HFFc6 (cell line): ENCODE data around the gene PATL2. TPM values are rescaled to one million over a fixed set of nuclear protein-coding genes. Genes with fewer than 3 reads are reported as not detected.
A peak's percentile ranks its signal among the peaks of the same experiment; 100 is the strongest.
"Not testable (repeated sequence)": the region's sequence is repeated elsewhere in the genome, so short reads cannot be mapped to it uniquely, and the experiment has no call there.

Experiments
- DNase-seq: peaks from one replicate; pipeline ENCODE4 v3.0.0-alpha.2; 2018
- H3K27ac Mint-ChIP-seq: 2 replicates; pipeline ENCODE4 v1.8.0; 2020; ENCODE audit warnings: mild to moderate bottlenecking, mixed read lengths
- H3K27me3 Mint-ChIP-seq: 2 replicates; pipeline ENCODE4 v1.8.0; 2021; ENCODE audit warnings: mild to moderate bottlenecking, moderate library complexity, mixed read lengths; ENCODE audit not compliant: insufficient read depth
- H3K36me3 Mint-ChIP-seq: 2 replicates; pipeline ENCODE4 v1.8.0; 2021; ENCODE audit warnings: low read depth, mixed read lengths
- H3K4me1 Mint-ChIP-seq: 2 replicates; pipeline ENCODE4 v1.8.0; 2020; ENCODE audit warnings: low read depth, mixed read lengths
- H3K4me3 Mint-ChIP-seq: 2 replicates; pipeline ENCODE4 v1.8.0; 2020; ENCODE audit warnings: mild to moderate bottlenecking, moderate library complexity, mixed read lengths
- H3K9me3 Mint-ChIP-seq: 2 replicates; pipeline ENCODE4 v1.8.0; 2020; ENCODE audit warnings: mild to moderate bottlenecking, mixed read lengths
- CTCF ChIP-seq: fragments of 200-600 bp; sonication (generic); IDR thresholded peaks from 2 replicates; pipeline ENCODE4 v1.5.0; 2021; ENCODE audit warnings: antibody characterized with exemption, mild to moderate bottlenecking
- total RNA-seq, 6 experiments: library from RNA; stranded (reverse); fragmentation: NEBNext Ultra II Directional; extraction: Animal tissue kit (Norgen Biotek cat#: 25700); gene quantifications; 2 replicates in 1 of 6; 3 replicates in 5 of 6; pipeline ENCODE4 v1.2.3, GENCODE V29; 2021

PATL2 gene
- total RNA-seq, 6 experiments from 2014 or later, result 0.10 to 0.18 (median 0.10) TPM; not detected in 3

DNA sequence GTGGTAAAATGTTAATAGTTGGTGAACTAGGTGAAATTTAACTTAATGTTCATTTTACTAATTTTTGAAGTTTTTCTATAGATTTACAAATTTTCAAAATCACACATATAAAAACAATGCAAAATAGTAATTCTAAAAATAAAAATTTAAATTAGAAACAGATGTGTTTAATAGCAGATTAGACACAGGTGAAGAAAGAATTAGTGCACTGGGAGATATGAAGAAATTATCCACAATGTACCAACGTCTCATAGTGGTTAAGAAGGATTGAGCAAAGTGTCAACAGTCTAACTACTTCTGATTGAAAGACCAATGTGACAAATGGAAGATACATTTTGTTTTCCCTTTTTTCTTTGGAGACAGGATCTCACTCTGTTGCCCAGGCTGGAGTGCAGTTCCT lies 74.1 kb downstream of the PATL2 start:
- Mint-ChIP-seq H3K27ac (no peak overlapping the region), H3K4me1 (peaks cover 15% of the 10 kb centered on the region), H3K36me3 (peaks cover 18% of the 10 kb centered on the region), H3K9me3 (no peaks in the 10 kb centered on the region), H3K4me3 (no peak overlapping the region), H3K27me3 (no peaks in the 10 kb centered on the region)
- DNase-seq, result no peak
- TF ChIP-seq CTCF, result no peak

- Mint-ChIP-seq H3K4me3 (peak overlapping the region; percentile 54; the same call in 1 of the 2 replicates), H3K36me3 (peaks cover 13% of the 10 kb centered on the region), H3K27ac (peak overlapping the region; percentile 86), H3K4me1 (peaks cover 15% of the 10 kb centered on the region), H3K9me3 (no peaks in the 10 kb centered on the region), H3K27me3 (no peaks in the 10 kb centered on the region)
- peak; percentile 22 for DNase-seq
- TF ChIP-seq CTCF, result no peak
These were observed 77.5 kb downstream of the PATL2 start for GRCh38 chr15:44633603-44634002.

DNA sequence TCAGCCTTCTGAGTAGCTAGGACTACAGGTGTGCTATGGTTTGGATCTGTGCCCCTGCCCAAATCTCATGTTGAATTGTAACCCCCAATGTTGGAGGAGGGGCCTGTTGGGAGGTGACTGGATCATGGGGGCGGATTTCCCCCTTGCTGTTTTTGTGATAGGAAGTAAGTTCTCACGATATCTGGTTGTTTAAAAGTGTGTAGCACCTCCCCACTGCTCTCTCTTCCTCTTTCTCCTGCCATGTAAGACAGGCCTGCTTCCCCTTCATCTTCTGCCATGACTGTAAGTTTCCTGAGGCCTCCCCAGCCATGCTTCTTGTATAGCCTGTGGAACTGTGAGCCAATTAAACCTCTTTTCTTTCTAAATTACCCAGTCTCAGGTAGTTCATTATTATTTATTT lies 85.8 kb downstream of the PATL2 start:
- H3K9me3 Mint-ChIP-seq, DNase-seq, H3K4me1 Mint-ChIP-seq, H3K4me3 Mint-ChIP-seq, H3K27ac Mint-ChIP-seq, H3K27me3 Mint-ChIP-seq, H3K36me3 Mint-ChIP-seq: not testable (repeated sequence)

GRCh38 chr15:44623178-44623577 lies 87.9 kb downstream of the PATL2 start:
- H3K27me3 Mint-ChIP-seq, result no peaks in the 10 kb centered on the region; the same call in 1 of the 2 replicates
- H3K9me3 Mint-ChIP-seq, result no peaks in the 10 kb centered on the region
- TF ChIP-seq CTCF, result no peak
- H3K36me3 Mint-ChIP-seq, result no peaks in the 10 kb centered on the region; the same call in 1 of the 2 replicates
- H3K27ac Mint-ChIP-seq, result no peak overlapping the region
- DNase-seq, result no peak
- H3K4me3 Mint-ChIP-seq, result no peak overlapping the region
- H3K4me1 Mint-ChIP-seq, result no peaks in the 10 kb centered on the region

GRCh38 chr15:44620081-44620480 lies 91.0 kb downstream of the PATL2 start:
- no peak for DNase-seq
- no peak for TF ChIP-seq CTCF
- Mint-ChIP-seq H3K36me3 (peaks cover 12% of the 10 kb centered on the region), H3K27ac (no peak overlapping the region), H3K27me3 (no peaks in the 10 kb centered on the region; the same call in 1 of the 2 replicates), H3K9me3 (no peaks in the 10 kb centered on the region), H3K4me1 (no peaks in the 10 kb centered on the region), H3K4me3 (no peak overlapping the region)

DNA sequence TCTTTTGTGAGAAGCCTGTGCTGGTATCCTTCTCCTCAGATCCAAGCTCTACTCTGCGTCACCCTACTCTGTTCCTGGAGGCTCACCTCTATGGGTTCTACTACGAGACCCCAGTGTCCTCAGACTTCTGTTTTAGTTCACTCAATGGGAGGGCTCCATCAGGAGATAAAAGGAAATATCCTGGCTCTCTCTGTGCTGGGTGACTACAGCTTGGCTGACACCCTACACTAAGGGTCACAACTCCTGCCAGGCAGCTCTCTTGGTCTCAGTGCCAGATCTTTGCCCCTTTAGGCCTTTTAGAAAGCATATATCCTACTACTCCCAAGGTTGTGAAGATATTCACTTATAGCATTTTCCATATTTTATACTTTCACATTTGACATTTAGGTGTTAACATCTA lies 94.1 kb downstream of the PATL2 start:
- H3K27me3 Mint-ChIP-seq, result no peaks in the 10 kb centered on the region
- no peaks in the 10 kb centered on the region for H3K4me1 Mint-ChIP-seq
- H3K9me3 Mint-ChIP-seq, result no peaks in the 10 kb centered on the region
- no peak overlapping the region for H3K4me3 Mint-ChIP-seq
- TF ChIP-seq CTCF, result no peak
- no peak overlapping the region for H3K27ac Mint-ChIP-seq
- DNase-seq, result no peak
- H3K36me3 Mint-ChIP-seq, result peaks cover 35% of the 10 kb centered on the region

Other genes starting within 250 kb of the PATL2 start
- 100 to 1,000 TPM in 1 of 6 experiments, 10 to 100 TPM in 5; 83.2 to 120 (median 87.5) TPM for gene EIF3J, start 174.2 kb downstream of the PATL2 start, total RNA-seq
- 10 to 100 TPM; 28.0 to 34.1 (median 31.2) TPM for gene SPG11, start 47.7 kb downstream of the PATL2 start, total RNA-seq
- gene B2M, start 194 bp upstream of the PATL2 start, total RNA-seq, result 1,000 to 10,000 TPM in 1 of 6 experiments, 100 to 1,000 TPM in 5; 811 to 1,058 (median 898) TPM
- gene TRIM69, start 25.2 kb upstream of the PATL2 start, total RNA-seq, result 1 to 10 TPM; 7.2 to 8.7 (median 8.3) TPM
- not detected for gene TERB2, start 245.4 kb upstream of the PATL2 start, total RNA-seq